ENCODE results near the gene SLC4A5.

The SLC4A5 gene

GRCh38 chr2:74307720-74308119 lies 35.5 kb downstream of the SLC4A5 start:
- no peak for TF ChIP-seq CTCF (IDR thresholded peaks at IDR 0.05)

- TF ChIP-seq CTCF (IDR thresholded peaks at IDR 0.05), result no peak
These were observed 38.7 kb downstream of the SLC4A5 start for GRCh38 chr2:74304332-74305148.

- no peak for TF ChIP-seq CTCF (IDR thresholded peaks at IDR 0.05)
These were observed 40.4 kb downstream of the SLC4A5 start for GRCh38 chr2:74302865-74303264.

- TF ChIP-seq CTCF (IDR thresholded peaks at IDR 0.05), result no peak
These were observed 42.0 kb downstream of the SLC4A5 start for GRCh38 chr2:74301262-74301661.

- TF ChIP-seq CTCF (IDR thresholded peaks at IDR 0.05), result no peak
These were observed 42.7 kb downstream of the SLC4A5 start for GRCh38 chr2:74300506-74300905.

GRCh38 chr2:74297950-74298349 lies 45.3 kb downstream of the SLC4A5 start:
- TF ChIP-seq CTCF (IDR thresholded peaks at IDR 0.05), result no peak

- TF ChIP-seq CTCF (IDR thresholded peaks at IDR 0.05), result no peak
These were observed 45.8 kb downstream of the SLC4A5 start for GRCh38 chr2:74297391-74297790.
